SK-N-SH (cell line): ENCODE measurements around the gene MOCOS. TPM values are rescaled to one million over a fixed set of nuclear protein-coding genes. Genes with fewer than 3 reads are reported as not detected.

Source experiments
- CTCF ChIA-PET: fragments of 300-600, 350-600 bp; formaldehyde crosslinking; extraction: SDS; loops from one replicate; lab custom pipeline; 2021; lab: Yijun Ruan, JAX
- POLR2A ChIA-PET: fragments of 350-600 bp; sonication (Branson Sonifier 250); formaldehyde crosslinking; extraction: SDS; loops from one replicate; lab custom pipeline; 2020; ENCODE audit warnings: antibody characterized with exemption, inconsistent platforms; lab: Yijun Ruan, JAX
- DNase-seq: peaks from one replicate; pipeline ENCODE4 v3.0.0; 2012
- H2AFZ ChIP-seq: fragments of 200-600 bp; sonication (generic); 2 replicates; pipeline ENCODE4 v1.8.1; 2016; ENCODE audit warnings: antibody characterized with exemption, mild to moderate bottlenecking, low read depth
- H3F3A ChIP-seq: fragments of 200-600 bp; sonication (generic); replicated peaks from 2 replicates; pipeline ENCODE3; 2016; ENCODE audit warnings: antibody characterized with exemption, mild to moderate bottlenecking; ENCODE audit not compliant: insufficient read depth
- H3K27ac ChIP-seq, 2 experiments: fragments of 200-500 bp in 1 of 2; fragments of 200-600 bp in 1 of 2; sonication (Bioruptor generic) in 1 of 2; sonication (generic), shearing (Covaris generic) in 1 of 2; 2 replicates each; pipeline versions ENCODE4 v1.5.1 to v1.6.1; 2014 to 2016; ENCODE audit warnings: low read depth in 2 of 2, inconsistent platforms in 1 of 2, low read length in 1 of 2, mild to moderate bottlenecking in 1 of 2, mixed read lengths in 1 of 2
- H3K27me3 ChIP-seq: fragments of 200-600 bp; sonication (generic), shearing (Covaris generic); 2 replicates; pipeline ENCODE4 v1.6.1; 2016; ENCODE audit warnings: mixed run types; ENCODE audit not compliant: insufficient read depth
- H3K36me3 ChIP-seq, 2 experiments: fragments of 200-500 bp in 1 of 2; fragments of 200-600 bp in 1 of 2; sonication (Bioruptor generic) in 1 of 2; sonication (generic) in 1 of 2; replicated peaks in 1 of 2; 2 replicates each; pipeline versions ENCODE3 to v1.5.1; 2014 to 2016; ENCODE audit warnings: low read length in 1 of 2, mild to moderate bottlenecking in 1 of 2; ENCODE audit not compliant: insufficient read depth in 2 of 2, control insufficient read depth in 1 of 2
- H3K4me1 ChIP-seq, 2 experiments: fragments of 200-500 bp in 1 of 2; fragments of 200-600 bp in 1 of 2; sonication (Bioruptor generic) in 1 of 2; sonication (generic), shearing (Covaris generic) in 1 of 2; 2 replicates each; pipeline versions ENCODE4 v1.5.1 to v1.6.1; 2014 to 2016; ENCODE audit warnings: low read depth in 1 of 2, low read length in 1 of 2, mixed run types in 1 of 2; ENCODE audit not compliant: insufficient read depth in 2 of 2, control insufficient read depth in 1 of 2
- H3K4me2 ChIP-seq: fragments of 200-600 bp; sonication (generic), shearing (Covaris generic); 2 replicates; pipeline ENCODE4 v1.6.1; 2017; ENCODE audit warnings: mixed run types
- H3K4me3 ChIP-seq, 2 experiments: fragments of 200-500 bp in 1 of 2; fragments of 200-600 bp in 1 of 2; sonication (Bioruptor generic) in 1 of 2; sonication (generic), shearing (Covaris generic) in 1 of 2; 2 replicates each; pipeline versions ENCODE4 v1.5.1 to v1.8.1; 2014 to 2016; ENCODE audit warnings: low read depth in 2 of 2, inconsistent platforms in 1 of 2, low read length in 1 of 2, mild to moderate bottlenecking in 1 of 2, mixed read lengths in 1 of 2, moderate library complexity in 1 of 2
- H3K79me2 ChIP-seq: fragments of 200-600 bp; sonication (generic); 2 replicates; pipeline ENCODE4 v1.8.1; 2017; ENCODE audit warnings: mild to moderate bottlenecking; ENCODE audit not compliant: insufficient read depth
- H3K9ac ChIP-seq: fragments of 200-600 bp; sonication (generic); 2 replicates; pipeline ENCODE4 v1.6.1; 2017; ENCODE audit warnings: mixed run types
- H3K9me2 ChIP-seq: fragments of 200-600 bp; sonication (generic); 2 replicates; pipeline ENCODE4 v1.6.1; 2017; ENCODE audit warnings: mixed run types
- H3K9me3 ChIP-seq: fragments of 200-600 bp; sonication (generic); 2 replicates; pipeline ENCODE4 v1.6.1; 2017; ENCODE audit warnings: mixed run types, mild to moderate bottlenecking, moderate library complexity
- H4K20me1 ChIP-seq: fragments of 200-600 bp; sonication (generic); 2 replicates; pipeline ENCODE4 v1.6.1; 2017; ENCODE audit warnings: mild to moderate bottlenecking, mixed run types; ENCODE audit not compliant: insufficient read depth
- CHD2 ChIP-seq: fragments of 150-350 bp; IDR thresholded peaks from 2 replicates; pipeline ENCODE4 v1.6.1; 2018; ENCODE audit warnings: low read length; ENCODE audit not compliant: partially characterized antibody
- ELF1 ChIP-seq: IDR thresholded peaks from 2 replicates; pipeline ENCODE4 v1.4.0; 2012
- FOSL2 ChIP-seq: IDR thresholded peaks from 2 replicates; pipeline ENCODE4 v1.4.0; 2012; ENCODE audit warnings: low read depth, mild to moderate bottlenecking, moderate library complexity, borderline replicate concordance
- FOXM1 ChIP-seq: IDR thresholded peaks from 2 replicates; pipeline ENCODE4 v1.4.0; 2012; ENCODE audit warnings: low read depth, mild to moderate bottlenecking
- GABPA ChIP-seq: IDR thresholded peaks from 2 replicates; pipeline ENCODE4 v1.4.0; 2012; ENCODE audit warnings: low read depth, mild to moderate bottlenecking
- GATA2 ChIP-seq: sonication (generic); formaldehyde crosslinking; IDR thresholded peaks from 2 replicates; pipeline ENCODE4 v1.5.0; 2020; ENCODE audit warnings: mild to moderate bottlenecking, missing genetic modification reagents
- MEF2A ChIP-seq: IDR thresholded peaks from 2 replicates; pipeline ENCODE4 v1.4.0; 2012; ENCODE audit warnings: low read depth, borderline replicate concordance
- MXI1 ChIP-seq: IDR thresholded peaks from 2 replicates; pipeline ENCODE4 v1.6.1; 2012; ENCODE audit warnings: mild to moderate bottlenecking, low read depth, low read length, improper control_type of control experiment
- NFIC ChIP-seq: IDR thresholded peaks from 2 replicates; pipeline ENCODE4 v1.4.0; 2012; ENCODE audit warnings: borderline replicate concordance
- NRF1 ChIP-seq: IDR thresholded peaks from 2 replicates; pipeline ENCODE4 v1.6.1; 2012; ENCODE audit warnings: low read depth, mild to moderate bottlenecking, low read length
- POLR2AphosphoS5 ChIP-seq: IDR thresholded peaks from 2 replicates; pipeline ENCODE4 v1.6.1; 2012; ENCODE audit warnings: low read depth, low read length
- RCOR1 ChIP-seq: fragments of 150-350 bp; IDR thresholded peaks from 2 replicates; pipeline ENCODE4 v1.6.1; 2017; ENCODE audit warnings: antibody characterized with exemption, low read length
- RFX5 ChIP-seq: IDR thresholded peaks from 2 replicates; pipeline ENCODE4 v1.6.1; 2012; ENCODE audit warnings: mild to moderate bottlenecking, improper control_type of control experiment, low read length
- SIN3A ChIP-seq: IDR thresholded peaks from 2 replicates; pipeline ENCODE4 v1.6.1; 2012; ENCODE audit warnings: low read depth, mild to moderate bottlenecking, low read length, moderate library complexity, borderline replicate concordance
- SMC3 ChIP-seq: IDR thresholded peaks from 2 replicates; pipeline ENCODE4 v1.6.1; 2012; ENCODE audit warnings: low read depth, low read length, improper control_type of control experiment
- TAF1 ChIP-seq: IDR thresholded peaks from 2 replicates; pipeline ENCODE4 v1.6.1; 2012; ENCODE audit warnings: low read depth, mild to moderate bottlenecking, low read length, moderate library complexity, borderline replicate concordance
- TCF12 ChIP-seq: IDR thresholded peaks from 2 replicates; pipeline ENCODE4 v1.4.0; 2012
- TEAD4 ChIP-seq: IDR thresholded peaks from 2 replicates; pipeline ENCODE4 v1.4.0; 2012; ENCODE audit warnings: mild to moderate bottlenecking, borderline replicate concordance; ENCODE audit not compliant: insufficient read depth
- YY1 ChIP-seq: IDR thresholded peaks from 2 replicates; pipeline ENCODE4 v1.4.0; 2012; ENCODE audit warnings: low read depth, mild to moderate bottlenecking
- WGBS: methylation state at CpG from one replicate; pipeline ENCODE4 v1.1.6; 2017; ENCODE audit warnings: low lambda C conversion rate; 5-methylcytosine and 5-hydroxymethylcytosine counted together
- polyA plus RNA-seq, 3 experiments: library from polyadenylated mRNA; depleted of rRNA; stranded (reverse); fragments of >200 nt; gene quantifications; 2 replicates each; pipeline ENCODE4 v1.2.3, GENCODE V29; 2012
- TF ChIP-seq, protein P1 (sequence below): IDR thresholded peaks from 2 replicates; pipeline ENCODE4 v1.4.0; 2012; ENCODE audit warnings: low read depth
- TF ChIP-seq, protein P2 (sequence below): IDR thresholded peaks from 2 replicates; pipeline ENCODE4 v1.4.0; 2012; ENCODE audit warnings: low read depth, borderline replicate concordance
- TF ChIP-seq, protein P3 (sequence below): IDR thresholded peaks from 2 replicates; pipeline ENCODE4 v1.4.0; 2012; ENCODE audit warnings: low read depth, borderline replicate concordance
- TF ChIP-seq, protein P4 (sequence below): fragments of 150-350 bp; IDR thresholded peaks from 2 replicates; pipeline ENCODE4 v1.6.1; 2016; ENCODE audit warnings: mild to moderate bottlenecking, low read depth, low read length
- TF ChIP-seq, protein P5 (sequence below): IDR thresholded peaks from 2 replicates; pipeline ENCODE4; 2012
- TF ChIP-seq, protein P6 (sequence below): fragments of 200-600 bp; sonication (generic); IDR thresholded peaks from 2 replicates; pipeline ENCODE4 v1.6.1; 2017; ENCODE audit warnings: antibody characterized with exemption, mild to moderate bottlenecking, moderate library complexity

The MOCOS gene
- polyA plus RNA-seq, 1 of the 3 experiments (the other 2 are of a cell fraction): 1.2 TPM

DNA sequence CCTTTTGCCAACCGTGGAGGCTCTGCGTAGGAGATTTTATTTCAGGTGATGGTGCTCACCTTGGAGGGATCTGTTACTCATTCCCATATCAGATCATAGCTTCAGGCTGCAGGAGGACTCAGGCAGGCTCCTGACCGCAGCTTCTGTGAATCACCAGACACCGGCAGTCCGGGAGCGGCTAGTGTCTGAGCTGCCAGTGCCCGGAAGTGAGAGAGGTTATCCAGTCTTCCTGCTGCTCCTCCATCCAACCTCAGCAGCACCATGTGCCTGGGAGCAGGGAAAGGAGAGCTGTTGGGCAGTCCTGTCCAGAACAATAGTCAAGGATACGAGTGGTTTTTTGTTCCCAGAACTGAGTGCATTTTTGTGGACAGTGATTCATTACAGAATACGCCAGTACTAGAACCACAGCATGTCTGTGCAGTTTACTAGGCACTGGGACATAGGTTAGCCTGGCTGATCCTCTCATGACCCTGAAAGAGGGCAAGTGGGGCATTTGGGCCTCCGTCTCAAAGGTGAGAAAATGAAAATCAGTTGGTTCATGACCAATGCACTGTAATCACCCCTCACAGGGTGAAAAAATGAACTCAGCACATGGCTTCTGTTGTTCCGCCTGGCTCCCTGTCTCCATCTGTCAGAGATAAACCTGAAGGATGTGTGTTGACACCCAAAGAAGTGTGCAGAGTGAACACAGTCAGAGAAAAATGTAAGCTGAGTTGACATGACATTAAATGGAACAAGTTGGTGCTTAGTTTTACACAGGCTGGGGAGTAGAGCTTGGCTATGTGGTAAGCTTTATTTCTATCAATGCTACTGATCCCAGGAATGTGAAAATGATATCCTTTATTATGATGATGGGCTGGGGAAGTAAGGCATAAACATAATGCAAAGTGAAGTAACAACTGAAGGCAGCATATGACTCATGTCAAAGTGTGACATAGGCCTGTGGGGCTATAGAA lies 122.4 kb downstream of the MOCOS start:
- POLR2A ChIA-PET: interaction anchor here (0.9 to 1.4 kb wide), 2 partner anchors 10 to 12 kb away, joined by 3 to 13 read pairs; partner anchors contain the start of gene FHOD3
- no peaks in the 10 kb centered on the region for H3K9me3 ChIP-seq
- peaks cover 17% of the 10 kb centered on the region for H3F3A ChIP-seq
- peaks cover 10 to 35% of the 10 kb centered on the region in 2 experiments for H3K4me1 ChIP-seq
- H3K27ac ChIP-seq: peak overlapping the region; percentile 92 to 93
- WGBS: 15% methylated on average over 9 of the region's 11 CpGs
- H3K79me2 ChIP-seq: no peaks in the 10 kb centered on the region
- CTCF ChIA-PET: interaction anchor here (0.6 to 4.2 kb wide), 9 partner anchors 12 to 506 kb away, joined by 3 to 21 read pairs (median 3); partner anchors contain the start of gene FHOD3
- no peak overlapping the region for H2AFZ ChIP-seq
- H3K9ac ChIP-seq: peak overlapping the region; percentile 45; the same call in 1 of the 2 replicates
- peak; percentile 73 for DNase-seq
- no peaks in the 10 kb centered on the region for H3K36me3 ChIP-seq
- peak overlapping the region; percentile 65 for H3K4me2 ChIP-seq
- H3K9me2 ChIP-seq: no peaks in the 10 kb centered on the region
- H3K4me3 ChIP-seq: no peak overlapping the region; a peak in 1 of 4 replicates
- no peaks in the 10 kb centered on the region; the same call in 1 of the 2 replicates for H3K27me3 ChIP-seq
- no peaks in the 10 kb centered on the region for H4K20me1 ChIP-seq
- TF ChIP-seq, protein P1, sequence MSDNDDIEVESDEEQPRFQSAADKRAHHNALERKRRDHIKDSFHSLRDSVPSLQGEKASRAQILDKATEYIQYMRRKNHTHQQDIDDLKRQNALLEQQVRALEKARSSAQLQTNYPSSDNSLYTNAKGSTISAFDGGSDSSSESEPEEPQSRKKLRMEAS: peak; percentile 96
- TF ChIP-seq ELF1: peak; percentile 82
- peak; percentile 87 for TF ChIP-seq TEAD4
- no peak for TF ChIP-seq CHD2
- peak; percentile 74; the same call in 1 of the 2 replicates for TF ChIP-seq FOXM1
- TF ChIP-seq SMC3: peak; percentile 6; the same call in 1 of the 2 replicates
- TF ChIP-seq NRF1: no peak
- 0 out of 2 replicates have a peak, but pooled peaks have one; percentile 9 for TF ChIP-seq RCOR1
- TF ChIP-seq NFIC: peak; percentile 83
- peak; percentile 45; the same call in 1 of the 2 replicates for TF ChIP-seq GABPA
- TF ChIP-seq FOSL2: peak; percentile 78; the same call in 1 of the 2 replicates
- TF ChIP-seq YY1: no peak
- TF ChIP-seq RFX5: no peak
- TF ChIP-seq, protein P2, sequence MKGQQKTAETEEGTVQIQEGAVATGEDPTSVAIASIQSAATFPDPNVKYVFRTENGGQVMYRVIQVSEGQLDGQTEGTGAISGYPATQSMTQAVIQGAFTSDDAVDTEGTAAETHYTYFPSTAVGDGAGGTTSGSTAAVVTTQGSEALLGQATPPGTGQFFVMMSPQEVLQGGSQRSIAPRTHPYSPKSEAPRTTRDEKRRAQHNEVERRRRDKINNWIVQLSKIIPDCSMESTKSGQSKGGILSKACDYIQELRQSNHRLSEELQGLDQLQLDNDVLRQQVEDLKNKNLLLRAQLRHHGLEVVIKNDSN: peak; percentile 52; the same call in 1 of the 2 replicates
- TF ChIP-seq, protein P3, sequence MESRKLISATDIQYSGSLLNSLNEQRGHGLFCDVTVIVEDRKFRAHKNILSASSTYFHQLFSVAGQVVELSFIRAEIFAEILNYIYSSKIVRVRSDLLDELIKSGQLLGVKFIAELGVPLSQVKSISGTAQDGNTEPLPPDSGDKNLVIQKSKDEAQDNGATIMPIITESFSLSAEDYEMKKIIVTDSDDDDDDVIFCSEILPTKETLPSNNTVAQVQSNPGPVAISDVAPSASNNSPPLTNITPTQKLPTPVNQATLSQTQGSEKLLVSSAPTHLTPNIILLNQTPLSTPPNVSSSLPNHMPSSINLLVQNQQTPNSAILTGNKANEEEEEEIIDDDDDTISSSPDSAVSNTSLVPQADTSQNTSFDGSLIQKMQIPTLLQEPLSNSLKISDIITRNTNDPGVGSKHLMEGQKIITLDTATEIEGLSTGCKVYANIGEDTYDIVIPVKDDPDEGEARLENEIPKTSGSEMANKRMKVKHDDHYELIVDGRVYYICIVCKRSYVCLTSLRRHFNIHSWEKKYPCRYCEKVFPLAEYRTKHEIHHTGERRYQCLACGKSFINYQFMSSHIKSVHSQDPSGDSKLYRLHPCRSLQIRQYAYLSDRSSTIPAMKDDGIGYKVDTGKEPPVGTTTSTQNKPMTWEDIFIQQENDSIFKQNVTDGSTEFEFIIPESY: peak; percentile 70; the same call in 1 of the 2 replicates
- TF ChIP-seq, protein P4, sequence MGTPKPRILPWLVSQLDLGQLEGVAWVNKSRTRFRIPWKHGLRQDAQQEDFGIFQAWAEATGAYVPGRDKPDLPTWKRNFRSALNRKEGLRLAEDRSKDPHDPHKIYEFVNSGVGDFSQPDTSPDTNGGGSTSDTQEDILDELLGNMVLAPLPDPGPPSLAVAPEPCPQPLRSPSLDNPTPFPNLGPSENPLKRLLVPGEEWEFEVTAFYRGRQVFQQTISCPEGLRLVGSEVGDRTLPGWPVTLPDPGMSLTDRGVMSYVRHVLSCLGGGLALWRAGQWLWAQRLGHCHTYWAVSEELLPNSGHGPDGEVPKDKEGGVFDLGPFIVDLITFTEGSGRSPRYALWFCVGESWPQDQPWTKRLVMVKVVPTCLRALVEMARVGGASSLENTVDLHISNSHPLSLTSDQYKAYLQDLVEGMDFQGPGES: no peak
- TF ChIP-seq, protein P5, sequence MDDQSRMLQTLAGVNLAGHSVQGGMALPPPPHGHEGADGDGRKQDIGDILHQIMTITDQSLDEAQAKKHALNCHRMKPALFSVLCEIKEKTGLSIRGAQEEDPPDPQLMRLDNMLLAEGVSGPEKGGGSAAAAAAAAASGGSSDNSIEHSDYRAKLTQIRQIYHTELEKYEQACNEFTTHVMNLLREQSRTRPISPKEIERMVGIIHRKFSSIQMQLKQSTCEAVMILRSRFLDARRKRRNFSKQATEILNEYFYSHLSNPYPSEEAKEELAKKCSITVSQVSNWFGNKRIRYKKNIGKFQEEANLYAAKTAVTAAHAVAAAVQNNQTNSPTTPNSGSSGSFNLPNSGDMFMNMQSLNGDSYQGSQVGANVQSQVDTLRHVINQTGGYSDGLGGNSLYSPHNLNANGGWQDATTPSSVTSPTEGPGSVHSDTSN: peak; percentile 86
- peak; percentile 86 for TF ChIP-seq MXI1
- TF ChIP-seq SIN3A: peak; percentile 63; the same call in 1 of the 2 replicates
- TF ChIP-seq TAF1: no peak
- TF ChIP-seq, protein P6, sequence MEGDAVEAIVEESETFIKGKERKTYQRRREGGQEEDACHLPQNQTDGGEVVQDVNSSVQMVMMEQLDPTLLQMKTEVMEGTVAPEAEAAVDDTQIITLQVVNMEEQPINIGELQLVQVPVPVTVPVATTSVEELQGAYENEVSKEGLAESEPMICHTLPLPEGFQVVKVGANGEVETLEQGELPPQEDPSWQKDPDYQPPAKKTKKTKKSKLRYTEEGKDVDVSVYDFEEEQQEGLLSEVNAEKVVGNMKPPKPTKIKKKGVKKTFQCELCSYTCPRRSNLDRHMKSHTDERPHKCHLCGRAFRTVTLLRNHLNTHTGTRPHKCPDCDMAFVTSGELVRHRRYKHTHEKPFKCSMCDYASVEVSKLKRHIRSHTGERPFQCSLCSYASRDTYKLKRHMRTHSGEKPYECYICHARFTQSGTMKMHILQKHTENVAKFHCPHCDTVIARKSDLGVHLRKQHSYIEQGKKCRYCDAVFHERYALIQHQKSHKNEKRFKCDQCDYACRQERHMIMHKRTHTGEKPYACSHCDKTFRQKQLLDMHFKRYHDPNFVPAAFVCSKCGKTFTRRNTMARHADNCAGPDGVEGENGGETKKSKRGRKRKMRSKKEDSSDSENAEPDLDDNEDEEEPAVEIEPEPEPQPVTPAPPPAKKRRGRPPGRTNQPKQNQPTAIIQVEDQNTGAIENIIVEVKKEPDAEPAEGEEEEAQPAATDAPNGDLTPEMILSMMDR: no peak
- no peak; the same call in 1 of the 2 replicates for TF ChIP-seq MEF2A
- peak; percentile 94 for TF ChIP-seq TCF12
- TF ChIP-seq POLR2AphosphoS5: peak; percentile 77
- peak; percentile 53 for TF ChIP-seq GATA2 (CRISPR knock-in tag)
